ENCODE results near the gene PPP1R12B.

DNA sequence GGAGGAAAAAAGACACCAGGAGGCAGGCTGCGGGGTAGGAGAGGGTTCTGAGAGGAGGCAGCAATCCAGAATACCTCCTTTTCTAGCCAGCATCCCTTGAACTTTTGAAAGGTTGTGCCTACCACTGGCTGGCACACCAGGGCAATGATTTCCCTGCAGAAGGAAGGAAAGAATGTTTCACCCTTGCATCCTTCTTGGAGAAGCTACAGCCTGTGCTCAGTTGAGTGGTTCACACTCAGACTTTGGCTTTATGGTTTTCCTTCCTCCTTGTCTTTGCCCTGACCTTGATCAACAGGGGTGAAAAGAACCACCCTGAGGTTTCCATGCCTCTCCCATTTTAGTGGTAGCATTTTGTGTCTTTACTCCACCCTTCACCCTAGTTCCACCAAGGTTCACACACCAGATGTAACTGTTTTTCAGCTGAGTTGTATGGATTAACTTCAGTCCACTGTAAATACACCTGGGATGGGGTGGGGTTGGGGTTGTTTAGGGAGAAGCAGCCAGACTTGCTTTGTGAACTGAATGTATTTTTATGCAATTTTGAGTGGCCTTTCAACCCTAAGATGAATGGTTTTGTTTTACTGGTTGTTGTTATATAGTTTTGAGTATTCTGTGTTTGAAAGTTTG, 239.5 kb downstream of the PPP1R12B start:
- no peak for TF ChIP-seq POLR2A (IDR thresholded peaks at IDR 0.05)
- peak; percentile 17 for TF ChIP-seq POLR2AphosphoS5 (IDR thresholded peaks at IDR 0.05)
- TF ChIP-seq, protein P1, sequence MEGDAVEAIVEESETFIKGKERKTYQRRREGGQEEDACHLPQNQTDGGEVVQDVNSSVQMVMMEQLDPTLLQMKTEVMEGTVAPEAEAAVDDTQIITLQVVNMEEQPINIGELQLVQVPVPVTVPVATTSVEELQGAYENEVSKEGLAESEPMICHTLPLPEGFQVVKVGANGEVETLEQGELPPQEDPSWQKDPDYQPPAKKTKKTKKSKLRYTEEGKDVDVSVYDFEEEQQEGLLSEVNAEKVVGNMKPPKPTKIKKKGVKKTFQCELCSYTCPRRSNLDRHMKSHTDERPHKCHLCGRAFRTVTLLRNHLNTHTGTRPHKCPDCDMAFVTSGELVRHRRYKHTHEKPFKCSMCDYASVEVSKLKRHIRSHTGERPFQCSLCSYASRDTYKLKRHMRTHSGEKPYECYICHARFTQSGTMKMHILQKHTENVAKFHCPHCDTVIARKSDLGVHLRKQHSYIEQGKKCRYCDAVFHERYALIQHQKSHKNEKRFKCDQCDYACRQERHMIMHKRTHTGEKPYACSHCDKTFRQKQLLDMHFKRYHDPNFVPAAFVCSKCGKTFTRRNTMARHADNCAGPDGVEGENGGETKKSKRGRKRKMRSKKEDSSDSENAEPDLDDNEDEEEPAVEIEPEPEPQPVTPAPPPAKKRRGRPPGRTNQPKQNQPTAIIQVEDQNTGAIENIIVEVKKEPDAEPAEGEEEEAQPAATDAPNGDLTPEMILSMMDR (IDR thresholded peaks at IDR 0.05), result no peak

All from gastroesophageal sphincter (tissue), 3 donors.